Adrenal gland (tissue), 12 donors: ENCODE results near the gene GLCE. TPM values are rescaled to one million over a fixed set of nuclear protein-coding genes. Genes with fewer than 3 reads are reported as not detected.
A peak's percentile ranks its signal among the peaks of the same experiment; 100 is the strongest.

Experiments used
- DNase-seq, 7 donors: peaks; one replicate each; pipeline ENCODE4 v3.0.0-alpha.2; 2019 to 2020
- H3K27ac ChIP-seq, 5 donors: fragments of 200-600 bp; sonication (generic) in 4 of 5; 1 replicate in 3 of 5; 2 replicates in 2 of 5; pipeline versions ENCODE4 v1.5.1 to v1.8.0; 2016 to 2020; ENCODE audit warnings: mild to moderate bottlenecking in 1 of 5
- H3K27me3 ChIP-seq: fragments of 200-600 bp; 2 replicates; pipeline ENCODE4 v1.8.0; 2021
- H3K36me3 ChIP-seq, 2 donors: fragments of 200-600 bp; replicated peaks in 1 of 2; 1 replicate in 1 of 2; 2 replicates in 1 of 2; pipeline versions ENCODE4 v1.5.1 to v1.8.0; 2018 to 2022
- H3K4me1 ChIP-seq, 2 donors: fragments of 200-600 bp; replicated peaks in 1 of 2; 1 replicate in 1 of 2; 2 replicates in 1 of 2; pipeline versions ENCODE4 v1.5.1 to v1.8.0; 2018 to 2021
- H3K4me3 ChIP-seq, 4 donors: fragments of 200-600 bp; sonication (generic) in 3 of 4; one replicate each; pipeline ENCODE4 v1.5.1; 2016 to 2018
- H3K9me3 ChIP-seq, 3 donors: fragments of 200-600 bp; sonication (generic) in 1 of 3; replicated peaks in 1 of 3; 1 replicate in 2 of 3; 2 replicates in 1 of 3; pipeline versions ENCODE4 v1.5.1 to v1.8.0; 2016 to 2021
- POLR2A ChIP-seq, 2 donors: fragments of 450-650 bp; IDR thresholded peaks; one replicate each; pipeline ENCODE4 v1.6.1; 2017; ENCODE audit warnings: antibody characterized with exemption in 2 of 2, mild to moderate bottlenecking in 2 of 2, moderate library complexity in 1 of 2
- WGBS, 4 donors: extraction: QIAGEN DNeasy Blood & Tissue Kit in 2 of 4; methylation state at CpG; one replicate each; pipeline versions ENCODE4 v1.1.5 to v1.1.7; 2013 to 2017; 5-methylcytosine and 5-hydroxymethylcytosine counted together
- intact Hi-C, 2 donors: fragments of 100-400 bp; cut with DNase I; formaldehyde crosslinking; loops; one replicate each; pipeline versions ENCODE4 v1.14.1 to v1.15.0; 2022 to 2023
- polyA plus RNA-seq, 3 donors: library from polyadenylated mRNA; stranded (reverse); fragments of 200-250 nt in 2 of 3; fragments of 350-450 nt in 1 of 3; fragmentation: Illumina TruSeq in 1 of 3; extraction: RNeasy Lipid Tissue Mini Kit (QIAGEN cat#74804) in 1 of 3; gene quantifications; one replicate each; pipeline ENCODE4 v1.2.3, GENCODE V29; 2013 to 2014
- total RNA-seq, 9 donors: library from RNA; depleted of rRNA in 4 of 9; stranded (reverse); fragments of >200 nt in 4 of 9; fragments of 120-200 nt in 1 of 9; fragmentation: NEBNext Ultra II Directional in 1 of 9; extraction: Animal tissue kit (Norgen Biotek cat#: 25700) in 1 of 9; gene quantifications; one replicate each; pipeline versions ENCODE4 v1.1.0 to v1.2.4, GENCODE V29; 2013 to 2023
- TF ChIP-seq, protein P1 (sequence below), 6 experiments: fragments of 450-650 bp in 4 of 6; fragments of 200-600 bp in 2 of 6; sonication (generic) in 1 of 6; IDR thresholded peaks; 1 replicate in 5 of 6; 2 replicates in 1 of 6; pipeline versions ENCODE4 v1.5.1 to v1.8.0; 2016 to 2021; ENCODE audit warnings: antibody characterized with exemption in 6 of 6, mild to moderate bottlenecking in 2 of 6, moderate library complexity in 1 of 6
- donor health status: healthy with polysubstance abuse.
- donor health status: Bipolar disorder and iron deficiency.
- donor health status: DM: yes; HTN: yes; CAD: no.
- donor health status: DM: no; HTN: no; CAD: no.
- donor health status: DM: no; HTN: no; CAD: no.
- donor health status: DM: yes; HTN: yes; CAD: no.

Gene GLCE
- total and polyA plus RNA-seq, 12 donors, result 9.3 to 48.4 (median 28.1) TPM

GRCh38 chr15:69320977-69321554, 160.6 kb downstream of the GLCE start:
- Histone ChIP-seq H3K27ac (peak overlapping the region in 1 of 5 donors; percentile 7), H3K27me3 (no peaks in the 10 kb centered on the region), H3K4me3 (no peak overlapping the region), H3K9me3 (no peaks in the 10 kb centered on the region), H3K4me1 (peaks cover 1 to 2% of the 10 kb centered on the region in 2 donors), H3K36me3 (no peaks in the 10 kb centered on the region)
- intact Hi-C loops, result no loop called here
- no peak for DNase-seq
- TF ChIP-seq POLR2A (IDR thresholded peaks at IDR 0.05), result no peak
- TF ChIP-seq, protein P1, sequence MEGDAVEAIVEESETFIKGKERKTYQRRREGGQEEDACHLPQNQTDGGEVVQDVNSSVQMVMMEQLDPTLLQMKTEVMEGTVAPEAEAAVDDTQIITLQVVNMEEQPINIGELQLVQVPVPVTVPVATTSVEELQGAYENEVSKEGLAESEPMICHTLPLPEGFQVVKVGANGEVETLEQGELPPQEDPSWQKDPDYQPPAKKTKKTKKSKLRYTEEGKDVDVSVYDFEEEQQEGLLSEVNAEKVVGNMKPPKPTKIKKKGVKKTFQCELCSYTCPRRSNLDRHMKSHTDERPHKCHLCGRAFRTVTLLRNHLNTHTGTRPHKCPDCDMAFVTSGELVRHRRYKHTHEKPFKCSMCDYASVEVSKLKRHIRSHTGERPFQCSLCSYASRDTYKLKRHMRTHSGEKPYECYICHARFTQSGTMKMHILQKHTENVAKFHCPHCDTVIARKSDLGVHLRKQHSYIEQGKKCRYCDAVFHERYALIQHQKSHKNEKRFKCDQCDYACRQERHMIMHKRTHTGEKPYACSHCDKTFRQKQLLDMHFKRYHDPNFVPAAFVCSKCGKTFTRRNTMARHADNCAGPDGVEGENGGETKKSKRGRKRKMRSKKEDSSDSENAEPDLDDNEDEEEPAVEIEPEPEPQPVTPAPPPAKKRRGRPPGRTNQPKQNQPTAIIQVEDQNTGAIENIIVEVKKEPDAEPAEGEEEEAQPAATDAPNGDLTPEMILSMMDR (IDR thresholded peaks at IDR 0.05), result no peak
- WGBS, 4 donors, result 35 to 52% (median 47%) methylated on average over 7 of the region's 7 CpGs

Other genes starting within 250 kb of the GLCE start
- 10 to 100 TPM in 1 of 9 donors, 1 to 10 TPM in 8; 1.6 to 16.5 (median 4.8) TPM for gene SPESP1, start 230.1 kb upstream of the GLCE start, total RNA-seq
- gene SPESP1, start 230.1 kb upstream of the GLCE start, polyA plus RNA-seq, result 10 to 100 TPM in 1 of 3 donors, 1 to 10 TPM in 2; 1.9 to 10.1 (median 5.2) TPM
- gene NOX5, start 145.9 kb upstream of the GLCE start, total RNA-seq, result under 1 TPM; 0.06 to 0.84 (median 0.57) TPM
- 1 to 10 TPM in 1 of 3 donors, under 1 TPM in 2; 0.29 to 1.4 (median 0.88) TPM for gene NOX5, start 145.9 kb upstream of the GLCE start, polyA plus RNA-seq
- 10 to 100 TPM; 13.9 to 78.2 (median 51.2) TPM for gene PAQR5, start 138.3 kb downstream of the GLCE start, total RNA-seq
- 10 to 100 TPM; 11.7 to 28.0 (median 13.6) TPM for gene PAQR5, start 138.3 kb downstream of the GLCE start, polyA plus RNA-seq